ENCODE measurements around the gene KRT3.

KRT3 gene

GRCh38 chr12:52828156-52828555 is 32.2 kb upstream of the KRT3 start:
- no peak for DNase-seq (ENCODE audit: extremely low read depth in 1 of 2, low read depth in 1 of 2)

- DNase-seq (ENCODE audit: extremely low read depth in 1 of 2, low read depth in 1 of 2) = no peak
Observed at GRCh38 chr12:52827499-52828090, 31.7 kb upstream of the KRT3 start.

GRCh38 chr12:52826611-52827498 is 30.9 kb upstream of the KRT3 start:
- no peak for DNase-seq (ENCODE audit: extremely low read depth in 1 of 2, low read depth in 1 of 2)

- DNase-seq (ENCODE audit: extremely low read depth in 1 of 2, low read depth in 1 of 2) = no peak
Observed at GRCh38 chr12:52825961-52826360, 30.0 kb upstream of the KRT3 start.

- no peak for DNase-seq (ENCODE audit: extremely low read depth in 1 of 2, low read depth in 1 of 2)
Observed at GRCh38 chr12:52824741-52825410, 29.0 kb upstream of the KRT3 start.

- DNase-seq (ENCODE audit: extremely low read depth in 1 of 2, low read depth in 1 of 2) = no peak
Observed at GRCh38 chr12:52823761-52824450, 28.0 kb upstream of the KRT3 start.

GRCh38 chr12:52822771-52823510 is 27.0 kb upstream of the KRT3 start:
- no peak for DNase-seq (ENCODE audit: extremely low read depth in 1 of 2, low read depth in 1 of 2)

GRCh38 chr12:52821826-52822660 is 26.1 kb upstream of the KRT3 start:
- DNase-seq (ENCODE audit: extremely low read depth in 1 of 2, low read depth in 1 of 2) = no peak

GRCh38 chr12:52821071-52821730 is 25.3 kb upstream of the KRT3 start:
- DNase-seq (ENCODE audit: extremely low read depth in 1 of 2, low read depth in 1 of 2) = no peak

- DNase-seq (ENCODE audit: extremely low read depth in 1 of 2, low read depth in 1 of 2) = no peak
Observed at GRCh38 chr12:52820521-52820920, 24.6 kb upstream of the KRT3 start.

GRCh38 chr12:52819731-52820510 is 24.0 kb upstream of the KRT3 start:
- DNase-seq (ENCODE audit: extremely low read depth in 1 of 2, low read depth in 1 of 2) = no peak

GRCh38 chr12:52818887-52819420 is 23.0 kb upstream of the KRT3 start:
- DNase-seq (ENCODE audit: extremely low read depth in 1 of 2, low read depth in 1 of 2) = no peak

GRCh38 chr12:52818388-52818787 is 22.5 kb upstream of the KRT3 start:
- DNase-seq (ENCODE audit: extremely low read depth in 1 of 2, low read depth in 1 of 2) = no peak

- DNase-seq (ENCODE audit: extremely low read depth in 1 of 2, low read depth in 1 of 2) = no peak
Observed at GRCh38 chr12:52817699-52818238, 21.9 kb upstream of the KRT3 start.

GRCh38 chr12:52817003-52817698 is 21.2 kb upstream of the KRT3 start:
- DNase-seq (ENCODE audit: extremely low read depth in 1 of 2, low read depth in 1 of 2) = no peak

GRCh38 chr12:52815676-52816588 is 20.0 kb upstream of the KRT3 start:
- DNase-seq (ENCODE audit: extremely low read depth in 1 of 2, low read depth in 1 of 2) = no peak

All from activated CD8-positive, alpha-beta memory T cell treated with anti-CD3 and anti-CD28 coated beads for 1 hour (primary cell).